Cardiac muscle cell (in vitro differentiated cells and primary cell): ENCODE results near the gene TCF12. TPM values are rescaled to one million over a fixed set of nuclear protein-coding genes. Genes with fewer than 3 reads are reported as not detected.

Experiments
- DNase-seq, 2 donors: peaks; one replicate each; pipeline versions ENCODE4 v3.0.0 to v3.0.0-alpha.2; 2010 to 2017; ENCODE audit warnings: low read depth in 1 of 2, low spot score in 1 of 2
- H3K27ac ChIP-seq: fragments of 200-600 bp; sonication (generic); 2 replicates; pipeline ENCODE4 v1.5.1; 2016
- H3K27me3 ChIP-seq: fragments of 200-600 bp; sonication (generic); 2 replicates; pipeline ENCODE4 v1.6.0; 2016; ENCODE audit warnings: control low read depth
- H3K36me3 ChIP-seq: fragments of 200-600 bp; sonication (generic); 2 replicates; pipeline ENCODE4 v1.5.1; 2016; ENCODE audit warnings: control low read depth
- H3K4me1 ChIP-seq: fragments of 200-600 bp; sonication (generic); 2 replicates; pipeline ENCODE4 v1.8.1; 2017; ENCODE audit warnings: low read depth, mild to moderate bottlenecking, mixed run types
- H3K4me3 ChIP-seq: fragments of 200-600 bp; sonication (generic); 2 replicates; pipeline ENCODE4 v1.5.1; 2016; ENCODE audit warnings: mild to moderate bottlenecking
- H3K9me3 ChIP-seq: fragments of 200-600 bp; sonication (generic); 2 replicates; pipeline ENCODE4 v1.5.1; 2017; ENCODE audit warnings: low read depth, mild to moderate bottlenecking, control low read depth
- polyA plus RNA-seq: library from polyadenylated mRNA; unstranded; fragments of >200 nt; fragmentation: Nextera tagmentation; extraction: Ambion mirVana; gene quantifications from 2 replicates; pipeline ENCODE4 v1.2.1, GENCODE V29; 2016
- total RNA-seq: library from RNA; depleted of rRNA; stranded (reverse); fragments of >200 nt; gene quantifications from 2 replicates; pipeline ENCODE4 v1.2.3, GENCODE V29; 2016
- TF ChIP-seq, protein P1 (sequence below): IDR thresholded peaks from 2 replicates; pipeline ENCODE4 v1.5.1; 2012; ENCODE audit warnings: low read depth, mild to moderate bottlenecking, low read length

The TCF12 gene
- total and polyA plus RNA-seq, 2 experiments from 2014 or later: 42.6 to 137 TPM

GRCh38 chr15:57308170-57308545, 389.7 kb downstream of the TCF12 start:
- H3K9me3 ChIP-seq: no peaks in the 10 kb centered on the region
- no peak overlapping the region for H3K4me3 ChIP-seq
- H3K36me3 ChIP-seq: no peaks in the 10 kb centered on the region
- TF ChIP-seq, protein P1, sequence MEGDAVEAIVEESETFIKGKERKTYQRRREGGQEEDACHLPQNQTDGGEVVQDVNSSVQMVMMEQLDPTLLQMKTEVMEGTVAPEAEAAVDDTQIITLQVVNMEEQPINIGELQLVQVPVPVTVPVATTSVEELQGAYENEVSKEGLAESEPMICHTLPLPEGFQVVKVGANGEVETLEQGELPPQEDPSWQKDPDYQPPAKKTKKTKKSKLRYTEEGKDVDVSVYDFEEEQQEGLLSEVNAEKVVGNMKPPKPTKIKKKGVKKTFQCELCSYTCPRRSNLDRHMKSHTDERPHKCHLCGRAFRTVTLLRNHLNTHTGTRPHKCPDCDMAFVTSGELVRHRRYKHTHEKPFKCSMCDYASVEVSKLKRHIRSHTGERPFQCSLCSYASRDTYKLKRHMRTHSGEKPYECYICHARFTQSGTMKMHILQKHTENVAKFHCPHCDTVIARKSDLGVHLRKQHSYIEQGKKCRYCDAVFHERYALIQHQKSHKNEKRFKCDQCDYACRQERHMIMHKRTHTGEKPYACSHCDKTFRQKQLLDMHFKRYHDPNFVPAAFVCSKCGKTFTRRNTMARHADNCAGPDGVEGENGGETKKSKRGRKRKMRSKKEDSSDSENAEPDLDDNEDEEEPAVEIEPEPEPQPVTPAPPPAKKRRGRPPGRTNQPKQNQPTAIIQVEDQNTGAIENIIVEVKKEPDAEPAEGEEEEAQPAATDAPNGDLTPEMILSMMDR: no peak
- no peak overlapping the region for H3K27ac ChIP-seq
- H3K4me1 ChIP-seq: no peaks in the 10 kb centered on the region
- H3K27me3 ChIP-seq: no peaks in the 10 kb centered on the region
- no peak for DNase-seq

DNA sequence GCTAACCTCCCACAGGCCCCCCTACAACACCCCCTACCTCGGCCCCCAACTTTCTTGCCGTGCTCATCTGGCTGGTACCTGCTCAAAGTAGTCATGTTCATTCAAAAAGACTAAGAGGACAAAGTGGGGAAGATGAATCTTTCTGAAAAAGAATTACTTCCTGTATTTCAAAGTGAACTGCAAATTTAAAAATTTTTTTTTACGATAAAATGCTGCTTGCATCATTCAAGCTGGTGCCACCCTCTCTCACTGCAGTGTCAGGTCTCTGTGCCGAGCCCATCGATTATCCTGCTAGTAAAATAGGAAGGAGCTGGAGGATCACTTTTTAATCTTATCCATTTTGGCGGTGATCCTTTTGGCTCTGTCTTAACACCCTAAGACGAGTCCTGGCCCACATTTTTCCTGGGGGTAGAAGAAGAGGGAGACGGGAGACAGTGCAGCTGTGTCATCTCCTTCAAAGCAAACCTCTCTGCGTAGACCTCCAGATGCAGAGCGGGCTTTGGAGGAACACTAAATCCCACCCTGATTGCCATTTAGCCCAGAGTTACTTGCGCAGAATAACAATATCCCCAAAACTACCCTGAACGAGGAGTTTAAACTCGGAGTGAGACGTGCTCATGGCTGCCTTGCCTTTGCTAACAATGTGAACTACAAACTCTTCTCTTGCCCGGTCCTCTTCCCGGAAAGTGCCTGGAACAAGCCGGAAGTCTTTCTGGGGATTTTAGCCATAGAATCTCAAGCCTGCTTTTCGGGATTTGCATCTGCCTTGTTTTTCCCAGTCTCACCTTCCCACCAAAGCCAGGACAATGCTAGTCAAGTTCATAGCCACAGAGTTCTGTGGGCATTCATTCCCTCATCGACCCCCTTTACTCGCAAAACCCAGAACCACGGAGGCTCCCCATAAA, 391.7 kb downstream of the TCF12 start:
- Histone ChIP-seq H3K27me3 (no peaks in the 10 kb centered on the region), H3K9me3 (no peaks in the 10 kb centered on the region), H3K4me3 (no peak overlapping the region), H3K4me1 (no peaks in the 10 kb centered on the region), H3K27ac (no peak overlapping the region), H3K36me3 (no peaks in the 10 kb centered on the region)
- no peak for DNase-seq
- TF ChIP-seq, protein P1: no peak

DNA sequence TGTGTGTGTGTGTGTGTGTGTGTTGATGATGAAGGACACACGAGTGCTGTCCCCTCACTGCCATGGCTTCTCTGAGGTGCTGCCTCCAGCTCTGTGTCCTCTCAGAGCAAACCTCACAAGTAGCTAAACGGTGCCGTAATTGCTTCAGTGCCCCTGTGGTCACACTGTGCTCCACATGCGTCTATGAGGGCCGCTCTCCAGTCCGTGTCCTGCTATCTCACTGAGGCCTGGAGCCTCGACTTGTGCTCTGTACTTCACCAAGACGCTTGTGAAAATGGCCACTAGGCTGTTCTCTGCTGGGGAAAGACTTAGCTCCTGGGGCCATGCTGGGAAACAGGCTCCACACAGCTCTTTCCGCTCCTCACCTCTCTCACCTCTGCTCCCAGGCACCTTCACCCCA, 392.4 kb downstream of the TCF12 start:
- no peaks in the 10 kb centered on the region for H3K9me3 ChIP-seq
- no peak overlapping the region for H3K27ac ChIP-seq
- TF ChIP-seq, protein P1: no peak
- H3K36me3 ChIP-seq: no peaks in the 10 kb centered on the region
- no peak for DNase-seq
- no peak overlapping the region for H3K4me3 ChIP-seq
- H3K4me1 ChIP-seq: no peaks in the 10 kb centered on the region
- no peaks in the 10 kb centered on the region for H3K27me3 ChIP-seq

DNA sequence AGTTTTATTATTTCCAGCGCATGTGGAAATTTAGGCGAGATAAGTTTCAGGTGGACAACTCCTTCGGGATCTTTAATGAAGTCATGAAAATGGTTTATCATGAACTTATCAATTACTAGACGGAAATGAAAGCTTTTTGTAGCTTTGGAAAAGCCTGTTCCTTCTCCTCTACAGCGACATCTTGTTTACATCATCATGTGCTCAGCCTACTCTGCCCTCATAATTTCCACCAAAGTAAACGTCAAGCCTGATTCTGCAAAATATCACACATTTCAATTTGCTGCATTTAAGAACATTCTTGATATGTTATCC, 393.5 kb downstream of the TCF12 start:
- no peaks in the 10 kb centered on the region for H3K36me3 ChIP-seq
- no peaks in the 10 kb centered on the region for H3K9me3 ChIP-seq
- H3K27ac ChIP-seq: no peak overlapping the region
- no peak for DNase-seq
- no peaks in the 10 kb centered on the region for H3K27me3 ChIP-seq
- TF ChIP-seq, protein P1: no peak
- H3K4me3 ChIP-seq: no peak overlapping the region
- no peaks in the 10 kb centered on the region for H3K4me1 ChIP-seq

- no peak for DNase-seq
Measured at GRCh38 chr15:57312318-57313133, 394.1 kb downstream of the TCF12 start.

More at GRCh38 chr15:57312318-57313133, 394.1 kb downstream of the TCF12 start:
- Histone ChIP-seq H3K27me3 (no peaks in the 10 kb centered on the region), H3K4me1 (no peaks in the 10 kb centered on the region), H3K36me3 (no peaks in the 10 kb centered on the region), H3K27ac (peak overlapping the region; percentile 15), H3K4me3 (no peak overlapping the region), H3K9me3 (no peaks in the 10 kb centered on the region)
- TF ChIP-seq, protein P1: no peak
